Measurements from ENCODE around the gene NOC2L.
"Not testable (repeated sequence)": the region's sequence is repeated elsewhere in the genome, so short reads cannot be mapped to it uniquely, and the experiment has no call there.

NOC2L gene

GRCh38 chr1:995665-996633, 36.9 kb upstream of the NOC2L start:
- H3K4me3 ChIP-seq: no peak overlapping the region
- H3K27ac ChIP-seq: no peak overlapping the region

GRCh38 chr1:994546-994945, 35.5 kb upstream of the NOC2L start:
- H3K27ac ChIP-seq, H3K4me3 ChIP-seq: not testable (repeated sequence)

GRCh38 chr1:993379-993995, 34.4 kb upstream of the NOC2L start:
- no peak overlapping the region for H3K4me3 ChIP-seq
- H3K27ac ChIP-seq: no peak overlapping the region

- Histone ChIP-seq H3K27ac (no peak overlapping the region), H3K4me3 (no peak overlapping the region)
These were observed 33.3 kb upstream of the NOC2L start for GRCh38 chr1:992362-992761.

GRCh38 chr1:991895-992294, 32.8 kb upstream of the NOC2L start:
- no peak overlapping the region for H3K27ac ChIP-seq

GRCh38 chr1:991275-991674, 32.2 kb upstream of the NOC2L start:
- H3K27ac ChIP-seq, H3K4me3 ChIP-seq: not testable (repeated sequence)

More at GRCh38 chr1:991895-992294, 32.8 kb upstream of the NOC2L start:
- no peak overlapping the region for H3K4me3 ChIP-seq

GRCh38 chr1:988061-988460, 29.0 kb upstream of the NOC2L start:
- H3K4me3 ChIP-seq, H3K27ac ChIP-seq: not testable (repeated sequence)

GRCh38 chr1:985126-985525, 26.1 kb upstream of the NOC2L start:
- Histone ChIP-seq H3K27ac (no peak overlapping the region), H3K4me3 (no peak overlapping the region)

- no peak overlapping the region for H3K4me3 ChIP-seq
These were observed 25.4 kb upstream of the NOC2L start for GRCh38 chr1:984476-984814.

GRCh38 chr1:983798-984475, 24.9 kb upstream of the NOC2L start:
- no peak overlapping the region for H3K4me3 ChIP-seq
- no peak overlapping the region for H3K27ac ChIP-seq

More at GRCh38 chr1:984476-984814, 25.4 kb upstream of the NOC2L start:
- H3K27ac ChIP-seq: no peak overlapping the region

- no peak overlapping the region for H3K27ac ChIP-seq
These were observed 23.8 kb upstream of the NOC2L start for GRCh38 chr1:982765-983436.

GRCh38 chr1:981955-982558, 23.0 kb upstream of the NOC2L start, which contains the start of gene PERM1:
Gene PERM1 (minus strand): TSS chr1:982093. CDS start chr1:981029, 1,064 bp downstream.
- Histone ChIP-seq H3K27ac (no peak within 1 kb of the TSS), H3K4me3 (no peak within 1 kb of the TSS)

More at GRCh38 chr1:982765-983436, 23.8 kb upstream of the NOC2L start:
- H3K4me3 ChIP-seq: no peak overlapping the region

GRCh38 chr1:981491-981954, 22.5 kb upstream of the NOC2L start:
- Histone ChIP-seq H3K27ac (no peak overlapping the region), H3K4me3 (no peak overlapping the region)

- H3K4me3 ChIP-seq: no peak overlapping the region
- peak overlapping the region in 1 of 21 experiments; percentile 41 for H3K27ac ChIP-seq
These were observed 21.7 kb upstream of the NOC2L start for GRCh38 chr1:980602-981395.

GRCh38 chr1:980137-980571, 21.1 kb upstream of the NOC2L start:
- H3K27ac ChIP-seq: peak overlapping the region in 1 of 21 experiments; percentile 41
- no peak overlapping the region for H3K4me3 ChIP-seq

GRCh38 chr1:979744-980072, 20.7 kb upstream of the NOC2L start:
- no peak overlapping the region for H3K27ac ChIP-seq
- no peak overlapping the region for H3K4me3 ChIP-seq

GRCh38 chr1:978835-979743, 20.0 kb upstream of the NOC2L start:
- Histone ChIP-seq H3K27ac (no peak overlapping the region), H3K4me3 (no peak overlapping the region)

Measured in skin epidermis (tissue), 12 donors.